ENCODE results near the gene DYNC2H1. TPM values are rescaled to one million over a fixed set of nuclear protein-coding genes. Genes with fewer than 3 reads are reported as not detected.
A peak's percentile ranks its signal among the peaks of the same experiment; 100 is the strongest.

The DYNC2H1 gene
- total RNA-seq, 1 experiment from 2014 or later: 17.2 TPM

GRCh38 chr11:103420593-103420992 is 311.4 kb downstream of the DYNC2H1 start:
- ATAC-seq (no peak), DNase-seq (ENCODE audit: low spot score) (no peak)
- Mint-ChIP-seq H3K27me3 (ENCODE audit: low read depth) (no peaks in the 10 kb centered on the region), H3K4me3 (no peak overlapping the region), H3K4me1 (peaks cover 8% of the 10 kb centered on the region), H3K9me3 (peaks cover 17% of the 10 kb centered on the region), H3K36me3 (no peaks in the 10 kb centered on the region; the same call in 1 of the 2 replicates), H3K27ac (no peak overlapping the region)
- ChIA-PET POLR2A (no interaction called here), CTCF (no interaction called here)
- no peak for TF ChIP-seq GTF2I (CRISPR knock-in tag; conservative IDR thresholded peaks at IDR 0.05)
- TF ChIP-seq, protein P1, sequence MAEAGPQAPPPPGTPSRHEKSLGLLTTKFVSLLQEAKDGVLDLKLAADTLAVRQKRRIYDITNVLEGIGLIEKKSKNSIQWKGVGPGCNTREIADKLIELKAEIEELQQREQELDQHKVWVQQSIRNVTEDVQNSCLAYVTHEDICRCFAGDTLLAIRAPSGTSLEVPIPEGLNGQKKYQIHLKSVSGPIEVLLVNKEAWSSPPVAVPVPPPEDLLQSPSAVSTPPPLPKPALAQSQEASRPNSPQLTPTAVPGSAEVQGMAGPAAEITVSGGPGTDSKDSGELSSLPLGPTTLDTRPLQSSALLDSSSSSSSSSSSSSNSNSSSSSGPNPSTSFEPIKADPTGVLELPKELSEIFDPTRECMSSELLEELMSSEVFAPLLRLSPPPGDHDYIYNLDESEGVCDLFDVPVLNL (CRISPR knock-in tag; IDR thresholded peaks at IDR 0.05; ENCODE audit: borderline replicate concordance, low read depth): no peak
- no peak for TF ChIP-seq JAZF1 (CRISPR knock-in tag; IDR thresholded peaks at IDR 0.05)
- no peak for TF ChIP-seq FOXP4 (CRISPR knock-in tag; IDR thresholded peaks at IDR 0.05)

- Mint-ChIP-seq H3K27me3 (ENCODE audit: low read depth) (no peaks in the 10 kb centered on the region), H3K4me3 (no peak overlapping the region), H3K36me3 (no peaks in the 10 kb centered on the region), H3K9me3 (no peaks in the 10 kb centered on the region), H3K27ac (no peak overlapping the region), H3K4me1 (peaks cover 17% of the 10 kb centered on the region)
- TF ChIP-seq, protein P2, sequence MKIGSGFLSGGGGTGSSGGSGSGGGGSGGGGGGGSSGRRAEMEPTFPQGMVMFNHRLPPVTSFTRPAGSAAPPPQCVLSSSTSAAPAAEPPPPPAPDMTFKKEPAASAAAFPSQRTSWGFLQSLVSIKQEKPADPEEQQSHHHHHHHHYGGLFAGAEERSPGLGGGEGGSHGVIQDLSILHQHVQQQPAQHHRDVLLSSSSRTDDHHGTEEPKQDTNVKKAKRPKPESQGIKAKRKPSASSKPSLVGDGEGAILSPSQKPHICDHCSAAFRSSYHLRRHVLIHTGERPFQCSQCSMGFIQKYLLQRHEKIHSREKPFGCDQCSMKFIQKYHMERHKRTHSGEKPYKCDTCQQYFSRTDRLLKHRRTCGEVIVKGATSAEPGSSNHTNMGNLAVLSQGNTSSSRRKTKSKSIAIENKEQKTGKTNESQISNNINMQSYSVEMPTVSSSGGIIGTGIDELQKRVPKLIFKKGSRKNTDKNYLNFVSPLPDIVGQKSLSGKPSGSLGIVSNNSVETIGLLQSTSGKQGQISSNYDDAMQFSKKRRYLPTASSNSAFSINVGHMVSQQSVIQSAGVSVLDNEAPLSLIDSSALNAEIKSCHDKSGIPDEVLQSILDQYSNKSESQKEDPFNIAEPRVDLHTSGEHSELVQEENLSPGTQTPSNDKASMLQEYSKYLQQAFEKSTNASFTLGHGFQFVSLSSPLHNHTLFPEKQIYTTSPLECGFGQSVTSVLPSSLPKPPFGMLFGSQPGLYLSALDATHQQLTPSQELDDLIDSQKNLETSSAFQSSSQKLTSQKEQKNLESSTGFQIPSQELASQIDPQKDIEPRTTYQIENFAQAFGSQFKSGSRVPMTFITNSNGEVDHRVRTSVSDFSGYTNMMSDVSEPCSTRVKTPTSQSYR (CRISPR knock-in tag; IDR thresholded peaks at IDR 0.05): no peak
- no peak for TF ChIP-seq MYBL2 (CRISPR knock-in tag; IDR thresholded peaks at IDR 0.05)
- TF ChIP-seq RORB (CRISPR knock-in tag; IDR thresholded peaks at IDR 0.05): no peak
- TF ChIP-seq, protein P3, sequence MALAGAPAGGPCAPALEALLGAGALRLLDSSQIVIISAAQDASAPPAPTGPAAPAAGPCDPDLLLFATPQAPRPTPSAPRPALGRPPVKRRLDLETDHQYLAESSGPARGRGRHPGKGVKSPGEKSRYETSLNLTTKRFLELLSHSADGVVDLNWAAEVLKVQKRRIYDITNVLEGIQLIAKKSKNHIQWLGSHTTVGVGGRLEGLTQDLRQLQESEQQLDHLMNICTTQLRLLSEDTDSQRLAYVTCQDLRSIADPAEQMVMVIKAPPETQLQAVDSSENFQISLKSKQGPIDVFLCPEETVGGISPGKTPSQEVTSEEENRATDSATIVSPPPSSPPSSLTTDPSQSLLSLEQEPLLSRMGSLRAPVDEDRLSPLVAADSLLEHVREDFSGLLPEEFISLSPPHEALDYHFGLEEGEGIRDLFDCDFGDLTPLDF (CRISPR knock-in tag; IDR thresholded peaks at IDR 0.05): no peak
- no peak for TF ChIP-seq ZNF671 (CRISPR knock-in tag; IDR thresholded peaks at IDR 0.05)
- no peak for TF ChIP-seq ZBTB21 (CRISPR knock-in tag; IDR thresholded peaks at IDR 0.05; ENCODE audit: borderline replicate concordance)
- ChIA-PET POLR2A (no interaction called here), CTCF (no interaction called here)
- DNase-seq (ENCODE audit: low spot score) (no peak), ATAC-seq (no peak)
Measured at GRCh38 chr11:103433386-103434072, 324.3 kb downstream of the DYNC2H1 start.

DNA sequence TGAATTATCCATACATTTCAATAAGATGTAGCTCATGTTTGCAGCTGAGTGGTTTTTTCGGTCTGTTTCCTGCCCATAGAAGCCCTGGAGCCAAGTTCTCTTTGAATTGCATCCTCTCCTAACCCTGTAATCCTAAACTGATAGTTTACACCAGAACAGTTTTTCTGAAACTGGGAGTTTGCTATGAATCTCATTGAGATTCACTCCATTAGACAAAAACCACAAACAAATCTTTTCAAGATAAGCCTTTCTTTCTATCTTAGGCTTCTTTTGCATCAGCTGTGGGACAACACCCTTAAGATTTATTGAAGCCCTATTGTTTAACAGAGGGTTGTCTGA is 324.8 kb downstream of the DYNC2H1 start:
- H3K27me3 Mint-ChIP-seq (ENCODE audit: low read depth): no peaks in the 10 kb centered on the region
- no peak for DNase-seq (ENCODE audit: low spot score)
- no peak overlapping the region for H3K4me3 Mint-ChIP-seq
- H3K4me1 Mint-ChIP-seq: peaks cover 17% of the 10 kb centered on the region
- H3K27ac Mint-ChIP-seq: 0 out of 2 replicates have a peak overlapping the region, but pooled peaks have one; percentile 44
- H3K9me3 Mint-ChIP-seq: no peaks in the 10 kb centered on the region
- no peak for ATAC-seq
- ChIA-PET CTCF (no interaction called here), POLR2A (no interaction called here)
- H3K36me3 Mint-ChIP-seq: no peaks in the 10 kb centered on the region
- no peak for TF ChIP-seq ZNF263 (CRISPR knock-in tag; IDR thresholded peaks at IDR 0.05; ENCODE audit: low read depth)
- TF ChIP-seq NR3C1 (CRISPR knock-in tag; conservative IDR thresholded peaks at IDR 0.05; ENCODE audit: low read depth): no peak
- no peak for TF ChIP-seq IRF2 (CRISPR knock-in tag; IDR thresholded peaks at IDR 0.05; ENCODE audit: borderline replicate concordance, low read depth)
- TF ChIP-seq FOXP1 (CRISPR knock-in tag; IDR thresholded peaks at IDR 0.05; ENCODE audit: borderline replicate concordance): no peak
- TF ChIP-seq AFF4 (CRISPR knock-in tag; IDR thresholded peaks at IDR 0.05; ENCODE audit: borderline replicate concordance): no peak
- no peak for TF ChIP-seq CREB1 (CRISPR knock-in tag; IDR thresholded peaks at IDR 0.05)
- no peak for TF ChIP-seq CTCF (IDR thresholded peaks at IDR 0.05)
- TF ChIP-seq, protein P4, sequence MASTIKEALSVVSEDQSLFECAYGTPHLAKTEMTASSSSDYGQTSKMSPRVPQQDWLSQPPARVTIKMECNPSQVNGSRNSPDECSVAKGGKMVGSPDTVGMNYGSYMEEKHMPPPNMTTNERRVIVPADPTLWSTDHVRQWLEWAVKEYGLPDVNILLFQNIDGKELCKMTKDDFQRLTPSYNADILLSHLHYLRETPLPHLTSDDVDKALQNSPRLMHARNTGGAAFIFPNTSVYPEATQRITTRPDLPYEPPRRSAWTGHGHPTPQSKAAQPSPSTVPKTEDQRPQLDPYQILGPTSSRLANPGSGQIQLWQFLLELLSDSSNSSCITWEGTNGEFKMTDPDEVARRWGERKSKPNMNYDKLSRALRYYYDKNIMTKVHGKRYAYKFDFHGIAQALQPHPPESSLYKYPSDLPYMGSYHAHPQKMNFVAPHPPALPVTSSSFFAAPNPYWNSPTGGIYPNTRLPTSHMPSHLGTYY (CRISPR knock-in tag; IDR thresholded peaks at IDR 0.05): no peak

Data from WTC11 (cell line).